Heart right ventricle (tissue), 16 donors: Measurements from ENCODE around the gene AQP6. TPM values are rescaled to one million over a fixed set of nuclear protein-coding genes. Genes with fewer than 3 reads are reported as not detected.
"Not testable (repeated sequence)": the region's sequence is repeated elsewhere in the genome, so short reads cannot be mapped to it uniquely, and the experiment has no call there.

Experiments used
- ATAC-seq, 8 donors: fragments of 200-7000 bp; cut with Tn5 transposase; one replicate each; pipeline ENCODE4 v1.9.1; 2020; ENCODE audit warnings: mild to moderate bottlenecking in 8 of 8, moderate library complexity in 8 of 8, moderate number of reproducible peaks in 1 of 8
- DNase-seq, 2 donors: peaks; one replicate each; pipeline ENCODE4 v3.0.0-alpha.2; 2020
- H3K27ac ChIP-seq, 10 donors: fragments of 200-600 bp; sonication (generic) in 2 of 10; one replicate each; pipeline versions ENCODE4 v1.5.0 to v1.8.0; 2020 to 2022; ENCODE audit warnings: mild to moderate bottlenecking in 3 of 10
- H3K27me3 ChIP-seq, 7 donors: fragments of 200-600 bp; one replicate each; pipeline ENCODE4 v1.8.0; 2021 to 2022; ENCODE audit warnings: mild to moderate bottlenecking in 2 of 7
- H3K36me3 ChIP-seq, 9 donors: fragments of 200-600 bp; sonication (generic) in 1 of 9; one replicate each; pipeline versions ENCODE4 v1.5.0 to v1.8.0; 2020 to 2022; ENCODE audit warnings: mild to moderate bottlenecking in 2 of 9
- H3K4me1 ChIP-seq, 9 donors: fragments of 200-600 bp; sonication (generic) in 1 of 9; one replicate each; pipeline versions ENCODE4 v1.5.0 to v1.8.0; 2020 to 2022; ENCODE audit warnings: mild to moderate bottlenecking in 4 of 9
- H3K4me3 ChIP-seq, 10 donors: fragments of 200-600 bp; sonication (generic) in 2 of 10; one replicate each; pipeline versions ENCODE4 v1.5.0 to v1.8.0; 2020 to 2022; ENCODE audit warnings: mild to moderate bottlenecking in 7 of 10, moderate library complexity in 2 of 10
- H3K9me3 ChIP-seq, 11 donors: fragments of 200-600 bp in 10 of 11; sonication (generic) in 2 of 11; one replicate each; pipeline versions ENCODE4 v1.5.0 to v1.8.0; 2013 to 2022; ENCODE audit warnings: mild to moderate bottlenecking in 2 of 11, control low read depth in 1 of 11, moderate library complexity in 1 of 11
- CTCF ChIP-seq, 9 donors: fragments of 200-600 bp; sonication (generic) in 2 of 9; IDR thresholded peaks; one replicate each; pipeline versions ENCODE4 v1.5.0 to v1.8.0; 2021 to 2022; ENCODE audit warnings: antibody characterized with exemption in 9 of 9, mild to moderate bottlenecking in 5 of 9, moderate library complexity in 1 of 9
- WGBS, 2 donors: extraction: QIAGEN DNeasy Blood & Tissue Kit; methylation state at CpG; one replicate each; pipeline ENCODE4 v1.1.7; 2013; ENCODE audit warnings: inconsistent platforms in 1 of 2; 5-methylcytosine and 5-hydroxymethylcytosine counted together
- intact Hi-C, 10 donors: fragments of 100-400 bp; cut with DNase I; formaldehyde crosslinking; loops; one replicate each; pipeline versions ENCODE4 v1.11.1 to v1.14.2; 2022
- polyA plus RNA-seq, 2 donors: library from polyadenylated mRNA; stranded (reverse); fragments of 200-250 nt; gene quantifications; one replicate each; pipeline ENCODE4 v1.2.3, GENCODE V29; 2013
- total RNA-seq, 10 donors: library from RNA; stranded (reverse); fragmentation: NEBNext Ultra II Directional in 3 of 10; extraction: Animal tissue kit (Norgen Biotek cat#: 25700) in 3 of 10; gene quantifications; one replicate each; pipeline versions ENCODE4 v1.2.1 to v1.2.4, GENCODE V29; 2021 to 2023
- donor health status: Arrhythmogenic right ventricular cardiomyopathy.
- donor health status: ischemic (EF 13 %, LVEDD 7.1; RV severe dilation, severe dysfunction).
- donor health status: healthy with polysubstance abuse.
- donor health status: DM: no; HTN: yes; CAD: no.
- donor health status: DM: no; HTN: no; CAD: no.
- donor health status: ischemic (EF 25% LVEDD 6.9; RV normal size, moderate dysfunction).
- donor health status: ischemic (EF 25% LVEDD 5.7; RV mildly dilated, moderate dysfunction).
- donor health status: healthy.
- donor health status: DM: yes; HTN: yes; CAD: no.
- donor health status: Ischemic cardiomyopathy.
- donor health status: ischemic (EF 35%, LVEDD 5.7; RV mildly dilated, moderate dysfunction).
- donor health status: nonischemic (EF 11% LVEDD 7.7; RV severe dilation, severe dysfunction).
- donor health status: DM: yes; HTN: yes; CAD: no.
- donor health status: PGD.
- donor health status: ischemic (EF 29% LVEDD 5.4; RV normal size, mild dysfunction).
- donor health status: nonischemic (EF 23%, LVEDD 6.1; RV moderate dilation, normal function).

The AQP6 gene
- total and polyA plus RNA-seq, 12 donors: 0.06 to 0.15 TPM; not detected in 10

- 78 to 84% methylated on average over 9 of the region's 9 CpGs for WGBS, 2 donors
- no peaks in the 10 kb centered on the region for H3K9me3 ChIP-seq
- no peak for DNase-seq
- no peaks in the 10 kb centered on the region for H3K27me3 ChIP-seq
- peaks cover 0 to 16% (median 0%) of the 10 kb centered on the region in 9 donors for H3K36me3 ChIP-seq
- ATAC-seq: no peak
- peak overlapping the region in 4 of 10 donors; percentile 13 to 75 (median 32) for H3K27ac ChIP-seq
- no peak overlapping the region for H3K4me3 ChIP-seq
- no peak for TF ChIP-seq CTCF (IDR thresholded peaks at IDR 0.05)
- intact Hi-C loops: no loop called here
- peaks cover 0 to 53% (median 11%) of the 10 kb centered on the region in 9 donors for H3K4me1 ChIP-seq
Observed at GRCh38 chr12:49984476-49985359, 12.0 kb downstream of the AQP6 start.

GRCh38 chr12:49985981-49986380 lies 13.2 kb downstream of the AQP6 start:
- peaks cover 0 to 28% (median 0%) of the 10 kb centered on the region in 9 donors for H3K36me3 ChIP-seq
- no peaks in the 10 kb centered on the region for H3K9me3 ChIP-seq
- no peaks in the 10 kb centered on the region for H3K27me3 ChIP-seq
- intact Hi-C loops: no loop called here
- ATAC-seq (no peak), DNase-seq (no peak)
- TF ChIP-seq CTCF (IDR thresholded peaks at IDR 0.05): no peak
- WGBS, 2 donors: 92 to 95% methylated on average over 5 of the region's 5 CpGs
- H3K4me3 ChIP-seq: no peak overlapping the region
- no peak overlapping the region for H3K27ac ChIP-seq
- peaks cover 0 to 64% (median 11%) of the 10 kb centered on the region in 9 donors for H3K4me1 ChIP-seq

GRCh38 chr12:49986476-49986875 lies 13.7 kb downstream of the AQP6 start:
- H3K4me3 ChIP-seq, ATAC-seq, H3K27ac ChIP-seq, H3K9me3 ChIP-seq, intact Hi-C loops, DNase-seq, H3K27me3 ChIP-seq: not testable (repeated sequence)
- H3K4me1 ChIP-seq: peaks cover 0 to 64% (median 11%) of the 10 kb centered on the region in 9 donors
- peaks cover 0 to 30% (median 0%) of the 10 kb centered on the region in 9 donors for H3K36me3 ChIP-seq
- WGBS, 2 donors: 93 to 96% methylated on average over 3 of the region's 3 CpGs

GRCh38 chr12:49987625-49988303 lies 15.0 kb downstream of the AQP6 start:
- DNase-seq (no peak), ATAC-seq (no peak)
- H3K4me1 ChIP-seq: peaks cover 0 to 55% (median 11%) of the 10 kb centered on the region in 9 donors
- WGBS, 2 donors: 76 to 81% methylated on average over 4 of the region's 4 CpGs
- no peak overlapping the region for H3K4me3 ChIP-seq
- no peaks in the 10 kb centered on the region for H3K27me3 ChIP-seq
- peaks cover 0 to 43% (median 0%) of the 10 kb centered on the region in 9 donors for H3K36me3 ChIP-seq
- no peaks in the 10 kb centered on the region for H3K9me3 ChIP-seq
- TF ChIP-seq CTCF (IDR thresholded peaks at IDR 0.05): no peak
- intact Hi-C loops: no loop called here
- H3K27ac ChIP-seq: no peak overlapping the region

- Histone ChIP-seq H3K4me1 (peaks cover 0 to 39% (median 1%) of the 10 kb centered on the region in 9 donors), H3K36me3 (peaks cover 0 to 59% (median 8%) of the 10 kb centered on the region in 9 donors)
- intact Hi-C loops, H3K27ac ChIP-seq, H3K9me3 ChIP-seq, DNase-seq, H3K4me3 ChIP-seq, ATAC-seq, H3K27me3 ChIP-seq: not testable (repeated sequence)
- WGBS, 2 donors: 72 to 74% methylated on average over 2 of the region's 2 CpGs
Observed at GRCh38 chr12:49989400-49989799, 16.7 kb downstream of the AQP6 start.
